GM12874 (cell line): ENCODE measurements around the gene LRRC36.

Experiments
- CTCF ChIP-seq: IDR thresholded peaks from 2 replicates; pipeline ENCODE4 v1.5.1; 2011; ENCODE audit warnings: low read depth, mild to moderate bottlenecking, control low read depth, low read length, moderate library complexity; ENCODE audit not compliant: insufficient read depth

LRRC36 gene

GRCh38 chr16:67357561-67357960, 30.9 kb downstream of the LRRC36 start:
- no peak for TF ChIP-seq CTCF

GRCh38 chr16:67361038-67361437, 34.4 kb downstream of the LRRC36 start:
- no peak for TF ChIP-seq CTCF

GRCh38 chr16:67364600-67365235, 38.1 kb downstream of the LRRC36 start:
- TF ChIP-seq CTCF, result no peak

GRCh38 chr16:67370661-67371060, 44.0 kb downstream of the LRRC36 start:
- no peak for TF ChIP-seq CTCF

- TF ChIP-seq CTCF, result no peak
Observed at GRCh38 chr16:67372664-67373063, 46.0 kb downstream of the LRRC36 start.

GRCh38 chr16:67378642-67379041, 52.0 kb downstream of the LRRC36 start:
- no peak for TF ChIP-seq CTCF

- TF ChIP-seq CTCF, result no peak
Observed at GRCh38 chr16:67383284-67383683, 56.7 kb downstream of the LRRC36 start.
